HCT116 (cell line): ENCODE measurements around the gene REPS2.

ENCODE experiments used
- CEBPB ChIP-seq: IDR thresholded peaks from 2 replicates; pipeline ENCODE4 v1.6.1; 2012; ENCODE audit warnings: low read depth
- CTCF ChIP-seq, 3 experiments: fragments of 200-600 bp in 1 of 3; sonication (generic) in 1 of 3; IDR thresholded peaks in 2 of 3; conservative IDR thresholded peaks in 1 of 3; 2 replicates each; pipeline ENCODE4 v1.5.1; 2012 to 2017; ENCODE audit warnings: low read depth in 2 of 3, low read length in 2 of 3, antibody characterized with exemption in 1 of 3, borderline replicate concordance in 1 of 3, control low read depth in 1 of 3, mild to moderate bottlenecking in 1 of 3, mixed read lengths in 1 of 3, mixed run types in 1 of 3, moderate library complexity in 1 of 3; ENCODE audit not compliant: insufficient read depth in 1 of 3
- POLR2A ChIP-seq: IDR thresholded peaks from 2 replicates; pipeline ENCODE4 v1.7.0; 2011; ENCODE audit warnings: borderline replicate concordance; ENCODE audit not compliant: insufficient read depth, insufficient read length; ENCODE audit errors: extremely low read depth
- POLR2AphosphoS5 ChIP-seq: IDR thresholded peaks from 2 replicates; pipeline ENCODE4 v1.6.1; 2011; ENCODE audit warnings: mild to moderate bottlenecking, low read depth, low read length, moderate library complexity
- SIN3A ChIP-seq: IDR thresholded peaks from 2 replicates; pipeline ENCODE4 v1.6.1; 2012; ENCODE audit warnings: low read depth
- TF ChIP-seq, protein P1 (sequence below): IDR thresholded peaks from 2 replicates; pipeline ENCODE4 v1.6.1; 2012

DNA sequence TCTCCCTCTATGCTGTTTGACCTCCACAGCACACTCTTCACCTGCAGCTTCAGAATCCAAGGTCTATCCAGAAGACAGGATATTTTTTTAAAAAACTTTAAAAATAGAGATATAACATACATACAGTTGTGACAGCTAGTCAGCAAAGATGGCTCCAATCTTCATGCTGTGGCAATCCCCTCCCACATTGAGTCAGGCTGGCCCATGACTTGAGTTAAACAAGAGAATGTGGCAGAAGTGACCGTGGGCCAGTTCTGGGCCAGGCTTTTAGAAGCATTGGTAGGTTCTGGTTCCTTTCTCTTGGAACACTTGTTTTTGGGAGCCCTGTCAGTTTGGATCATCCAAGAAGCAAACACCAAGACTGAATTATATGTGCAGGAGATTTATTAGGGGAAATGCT is 36.1 kb upstream of the REPS2 start:
- TF ChIP-seq POLR2AphosphoS5 (no peak), CTCF (IDR thresholded peaks at IDR 0.05 in 2 of 3, conservative IDR thresholded peaks at IDR 0.05 in 1 of 3; ENCODE audit: borderline replicate concordance in 1 of 3, insufficient read depth in 1 of 3, low read depth in 2 of 3, low read length in 2 of 3) (no peak), CEBPB (no peak), POLR2A (no peak), SIN3A (no peak)
- TF ChIP-seq, protein P1, sequence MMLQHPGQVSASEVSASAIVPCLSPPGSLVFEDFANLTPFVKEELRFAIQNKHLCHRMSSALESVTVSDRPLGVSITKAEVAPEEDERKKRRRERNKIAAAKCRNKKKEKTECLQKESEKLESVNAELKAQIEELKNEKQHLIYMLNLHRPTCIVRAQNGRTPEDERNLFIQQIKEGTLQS, result no peak
